CD4-positive, alpha-beta T cell (primary cell): ENCODE data around the gene PROCA1. TPM values are rescaled to one million over a fixed set of nuclear protein-coding genes. Genes with fewer than 3 reads are reported as not detected.
"Not testable (repeated sequence)": the region's sequence is repeated elsewhere in the genome, so short reads cannot be mapped to it uniquely, and the experiment has no call there.

Experiments
- ATAC-seq: fragments of 200-7000 bp; cut with Tn5 transposase; one replicate; pipeline ENCODE4 v1.10.0; 2022; ENCODE audit warnings: mild to moderate bottlenecking; ENCODE audit not compliant: poor library complexity
- CTCF ChIA-PET: fragments of 350-600 bp; sonication (Branson Sonifier 250); formaldehyde crosslinking; loops from one replicate; lab custom pipeline; 2021; ENCODE audit warnings: antibody characterized with exemption, inconsistent platforms; lab: Charles Lee
- POLR2A ChIA-PET: fragments of 350-600 bp; sonication (Branson Sonifier 250); formaldehyde crosslinking; loops from one replicate; lab custom pipeline; 2021; ENCODE audit warnings: antibody characterized with exemption, inconsistent platforms; lab: Charles Lee
- DNase-seq, 14 experiments: peaks; one replicate each; pipeline ENCODE4 v3.0.0-alpha.2; 2013 to 2020; ENCODE audit warnings: mixed read lengths in 2 of 14
- H3K27ac ChIP-seq, 2 donors: one replicate each; pipeline versions ENCODE4 v1.5.1 to v1.7.0; 2013; ENCODE audit warnings: low read length in 2 of 2, low read depth in 1 of 2, mild to moderate bottlenecking in 1 of 2
- H3K27me3 ChIP-seq, 2 experiments: 1 replicate in 1 of 2; 2 replicates in 1 of 2; pipeline versions ENCODE4 v1.6.1 to v1.7.0; 2013; ENCODE audit warnings: low read length in 2 of 2, control low read depth in 1 of 2, mild to moderate bottlenecking in 1 of 2, moderate library complexity in 1 of 2; ENCODE audit not compliant: insufficient read depth in 2 of 2, control insufficient read depth in 1 of 2
- H3K36me3 ChIP-seq: one replicate; pipeline ENCODE4 v1.6.1; 2013; ENCODE audit warnings: low read length, control low read depth; ENCODE audit not compliant: insufficient read depth
- H3K4me1 ChIP-seq: one replicate; pipeline ENCODE4 v1.6.1; 2013; ENCODE audit warnings: low read length, control low read depth; ENCODE audit not compliant: insufficient read depth
- H3K4me3 ChIP-seq: one replicate; pipeline ENCODE4 v1.5.1; 2013; ENCODE audit warnings: mild to moderate bottlenecking, low read length, moderate library complexity
- H3K9me3 ChIP-seq, 2 experiments: 1 replicate in 1 of 2; 2 replicates in 1 of 2; pipeline versions ENCODE4 v1.6.1 to v1.7.0; 2013; ENCODE audit warnings: low read length in 2 of 2, mild to moderate bottlenecking in 2 of 2, control low read depth in 1 of 2, moderate library complexity in 1 of 2; ENCODE audit not compliant: control insufficient read depth in 1 of 2, insufficient read depth in 1 of 2
- H3K27ac Mint-ChIP-seq: one replicate; pipeline ENCODE4 v1.8.0; 2020; ENCODE audit warnings: mixed read lengths
- H3K27me3 Mint-ChIP-seq: one replicate; pipeline ENCODE4 v1.8.0; 2021; ENCODE audit warnings: mixed read lengths
- H3K36me3 Mint-ChIP-seq: one replicate; pipeline ENCODE4 v1.8.0; 2021; ENCODE audit warnings: low read depth, mixed read lengths
- H3K4me1 Mint-ChIP-seq: one replicate; pipeline ENCODE4 v1.8.0; 2021; ENCODE audit warnings: low read depth, mixed read lengths
- H3K4me3 Mint-ChIP-seq: one replicate; pipeline ENCODE4 v1.8.0; 2020; ENCODE audit warnings: mild to moderate bottlenecking, mixed read lengths
- H3K9me3 Mint-ChIP-seq: one replicate; pipeline ENCODE4 v1.8.0; 2020; ENCODE audit warnings: mixed read lengths
- CTCF ChIP-seq: fragments of 200-600 bp; IDR thresholded peaks from one replicate; pipeline ENCODE4 v1.8.0; 2022; ENCODE audit warnings: antibody characterized with exemption, mild to moderate bottlenecking
- intact Hi-C, 2 experiments: fragments of 100-400 bp; cut with DNase I in 1 of 2; cut with micrococcal nuclease in 1 of 2; formaldehyde crosslinking; loops; one replicate each; pipeline versions ENCODE4 v1.15.1 to v1.9.0; 2023 to 2025; cut with DNase I, micrococcal nuclease
- total RNA-seq, 174 experiments: library from RNA in 2 of 174; stranded (reverse) in 2 of 174; gene quantifications; one replicate each; pipeline ENCODE4 v1.2.3 and lab custom pipeline; 2021 to 2026

PROCA1 gene
- total RNA-seq, 2 experiments from 2014 or later = 3.5 to 4.1 TPM

- ATAC-seq (no peak), DNase-seq (no peak)
- CTCF ChIA-PET = interaction anchor here (1.4 to 10.8 kb wide), 2 partner anchors 24 to 179 kb away, joined by 3 to 373 read pairs; partner anchors contain the start of gene TRAF4
- H3K36me3 ChIP-seq = peaks cover 47% of the 10 kb centered on the region
- no peak overlapping the region for H3K4me3 ChIP-seq
- Mint-ChIP-seq H3K27me3 (peaks cover 8% of the 10 kb centered on the region), H3K36me3 (peaks cover 66% of the 10 kb centered on the region), H3K9me3 (no peaks in the 10 kb centered on the region), H3K4me1 (peaks cover 81% of the 10 kb centered on the region), H3K4me3 (peak overlapping the region; percentile 66), H3K27ac (peak overlapping the region; percentile 67)
- POLR2A ChIA-PET = interaction anchor here (6.5 kb wide), 1 partner anchor 228 kb away, joined by 149 read pairs; the partner anchor contains the start of gene PHF12
- intact Hi-C loops = no loop called here
- no peak overlapping the region for H3K27ac ChIP-seq
- no peaks in the 10 kb centered on the region for H3K9me3 ChIP-seq
- H3K27me3 ChIP-seq = no peaks in the 10 kb centered on the region
- H3K4me1 ChIP-seq = peaks cover 82% of the 10 kb centered on the region
- TF ChIP-seq CTCF = no peak
Measured at GRCh38 chr17:28723159-28723835, 11.6 kb upstream of the PROCA1 start.

GRCh38 chr17:28722417-28723158 is 10.9 kb upstream of the PROCA1 start:
- ChIA-PET CTCF (interaction anchor here (0.6 to 10.8 kb wide), 4 partner anchors 25 to 180 kb away, joined by 3 to 373 read pairs (median 6); partner anchors contain the start of gene TRAF4), POLR2A (interaction anchor here (1.5 to 4.1 kb wide), 2 partner anchors 12 to 227 kb away, joined by 5 to 110 read pairs; partner anchors contain the start of gene PROCA1)
- Mint-ChIP-seq H3K27me3 (peaks cover 13% of the 10 kb centered on the region), H3K36me3 (peaks cover 60% of the 10 kb centered on the region), H3K27ac (peak overlapping the region; percentile 67), H3K4me1 (peaks cover 80% of the 10 kb centered on the region), H3K9me3 (no peaks in the 10 kb centered on the region), H3K4me3 (peak overlapping the region; percentile 39)
- Histone ChIP-seq H3K36me3 (peaks cover 47% of the 10 kb centered on the region), H3K9me3 (no peaks in the 10 kb centered on the region), H3K4me3 (no peak overlapping the region), H3K4me1 (peaks cover 80% of the 10 kb centered on the region), H3K27ac (no peak overlapping the region), H3K27me3 (peaks cover under 1 to 3% of the 10 kb centered on the region in 2 experiments)
- no peak for TF ChIP-seq CTCF
- intact Hi-C loops = no loop called here
- DNase-seq (no peak), ATAC-seq (no peak)

GRCh38 chr17:28720997-28721329 is 9.3 kb upstream of the PROCA1 start:
- H3K36me3 Mint-ChIP-seq = peaks cover 53% of the 10 kb centered on the region
- DNase-seq, H3K9me3 Mint-ChIP-seq, ATAC-seq, H3K9me3 ChIP-seq: not testable (repeated sequence)
- H3K36me3 ChIP-seq = peaks cover 47% of the 10 kb centered on the region
- peaks cover 75% of the 10 kb centered on the region for H3K4me1 ChIP-seq
- peaks cover 69% of the 10 kb centered on the region for H3K4me1 Mint-ChIP-seq
- peaks cover 13 to 17% of the 10 kb centered on the region in 2 experiments for H3K27me3 ChIP-seq
- H3K27ac ChIP-seq = peak overlapping the region; percentile 92 to 95
- H3K27me3 Mint-ChIP-seq = peaks cover 19% of the 10 kb centered on the region
- POLR2A ChIA-PET = interaction anchor here (0.8 to 4.1 kb wide), 10 partner anchors 8 to 231 kb away, joined by 3 to 110 read pairs (median 6); partner anchors contain the start of genes BLTP2, NEK8, PROCA1 and SDF2
- intact Hi-C loops = loop anchor here (1.0 to 2.0 kb wide), 2 partner anchors 7 to 92 kb away; partner anchors contain the start of gene NEK8 (in 1 of the 2)
- peak overlapping the region; percentile 95 for H3K27ac Mint-ChIP-seq
- H3K4me3 Mint-ChIP-seq = peak overlapping the region; percentile 97
- CTCF ChIA-PET = interaction anchor here (1.8 to 3.4 kb wide), 5 partner anchors 8 to 74 kb away, joined by 4 to 21 read pairs (median 11); partner anchors contain the start of genes NEK8 and PROCA1
- H3K4me3 ChIP-seq = peak overlapping the region; percentile 88
